HepG2 (cell line): ENCODE data around the gene RETREG2. TPM values are rescaled to one million over a fixed set of nuclear protein-coding genes. Genes with fewer than 3 reads are reported as not detected.

Experiments used
- AKAP8 ChIP-seq: sonication (generic); formaldehyde crosslinking; IDR thresholded peaks from 2 replicates; pipeline ENCODE4 v1.5.1; 2020; ENCODE audit warnings: mild to moderate bottlenecking, missing genetic modification reagents
- CC2D1A ChIP-seq: sonication (generic); formaldehyde crosslinking; IDR thresholded peaks from 2 replicates; pipeline ENCODE4 v1.8.1; 2023; ENCODE audit warnings: mild to moderate bottlenecking, missing genetic modification reagents
- GZF1 ChIP-seq: sonication (generic); formaldehyde crosslinking; IDR thresholded peaks from 2 replicates; pipeline ENCODE4 v1.5.1; 2020; ENCODE audit warnings: mild to moderate bottlenecking, missing genetic modification reagents
- HOXA5 ChIP-seq: sonication (generic); formaldehyde crosslinking; IDR thresholded peaks from 2 replicates; pipeline ENCODE4 v1.4.0; 2020; ENCODE audit warnings: missing genetic modification reagents
- MAZ ChIP-seq, 2 experiments: sonication (generic) in 1 of 2; formaldehyde crosslinking in 1 of 2; IDR thresholded peaks; 2 replicates each; pipeline versions ENCODE4 v1.5.0 to v1.6.1; 2012 to 2020; ENCODE audit warnings: low read depth in 2 of 2, mild to moderate bottlenecking in 2 of 2, borderline replicate concordance in 1 of 2, improper control_type of control experiment in 1 of 2, low read length in 1 of 2, missing genetic modification reagents in 1 of 2, moderate library complexity in 1 of 2
- NFKBIZ ChIP-seq: IDR thresholded peaks from 2 replicates; pipeline ENCODE4 v1.6.1; 2018; ENCODE audit warnings: missing genetic modification reagents, missing compliant biosample characterization
- REXO4 ChIP-seq: sonication (generic); formaldehyde crosslinking; IDR thresholded peaks from 2 replicates; pipeline ENCODE4 v1.8.0; 2022; ENCODE audit warnings: missing genetic modification reagents, mild to moderate bottlenecking, borderline replicate concordance
- RFX1 ChIP-seq: fragments of 450-650 bp; IDR thresholded peaks from 2 replicates; pipeline ENCODE4 v1.6.1; 2017
- SIX4 ChIP-seq: sonication (generic); formaldehyde crosslinking; IDR thresholded peaks from 2 replicates; pipeline ENCODE4 v1.4.0; 2020; ENCODE audit warnings: missing genetic modification reagents
- SOX13 ChIP-seq, 3 experiments: fragments of 450-650 bp in 1 of 3; sonication (generic) in 1 of 3; formaldehyde crosslinking in 1 of 3; IDR thresholded peaks in 2 of 3; conservative IDR thresholded peaks in 1 of 3; 2 replicates each; pipeline versions ENCODE4 v1.5.0 to v1.6.1; 2016 to 2020; ENCODE audit warnings: antibody characterized with exemption in 1 of 3, mild to moderate bottlenecking in 1 of 3, missing compliant biosample characterization in 1 of 3, missing genetic modification reagents in 1 of 3, moderate library complexity in 1 of 3
- SP1 ChIP-seq, 2 experiments: fragments of 450-650 bp in 1 of 2; sonication (generic) in 1 of 2; formaldehyde crosslinking in 1 of 2; IDR thresholded peaks; 2 replicates each; pipeline versions ENCODE4 v1.4.0 to v1.6.1; 2016 to 2020; ENCODE audit warnings: missing genetic modification reagents in 1 of 2
- THAP11 ChIP-seq: IDR thresholded peaks from 2 replicates; pipeline ENCODE4 v1.6.1; 2016; ENCODE audit warnings: missing biosample characterization, missing genetic modification reagents
- ZNF44 ChIP-seq: sonication (generic); formaldehyde crosslinking; IDR thresholded peaks from 2 replicates; pipeline ENCODE4 v1.5.1; 2020; ENCODE audit warnings: mild to moderate bottlenecking, missing genetic modification reagents
- ZNF468 ChIP-seq: sonication (generic); formaldehyde crosslinking; IDR thresholded peaks from 2 replicates; pipeline ENCODE4 v1.8.0; 2022; ENCODE audit warnings: mild to moderate bottlenecking, moderate library complexity, missing genetic modification reagents
- ZNF839 ChIP-seq: sonication (generic); formaldehyde crosslinking; IDR thresholded peaks from 2 replicates; pipeline ENCODE4 v1.4.0; 2020; ENCODE audit warnings: missing genetic modification reagents, mild to moderate bottlenecking, borderline replicate concordance
- ZSCAN20 ChIP-seq: sonication (generic); formaldehyde crosslinking; IDR thresholded peaks from 2 replicates; pipeline ENCODE4 v1.4.0; 2020; ENCODE audit warnings: missing genetic modification reagents, mild to moderate bottlenecking, borderline replicate concordance
- polyA plus RNA-seq, 8 experiments: library from polyadenylated mRNA; depleted of rRNA in 3 of 8; stranded (reverse) in 7 of 8; unstranded in 1 of 8; fragments of >200 nt; fragmentation: Illumina TruSeq in 4 of 8; extraction: Trizol in 4 of 8; gene quantifications; 2 replicates each; pipeline versions ENCODE4 v1.2.1 to v1.2.3, GENCODE V29; 2011 to 2016; ENCODE audit warnings: low read depth in 4 of 8, missing spikeins in 1 of 8, mixed read lengths in 1 of 8; ENCODE audit not compliant: insufficient read depth in 1 of 8
- total RNA-seq, 5 experiments: library from RNA; depleted of rRNA; stranded (reverse); fragments of >200 nt; fragmentation: Illumina TruSeq; extraction: Trizol; gene quantifications; 2 replicates each; pipeline ENCODE4 v1.2.3, GENCODE V29; 2016; ENCODE audit warnings: low read depth in 1 of 5
- TF ChIP-seq, protein P1 (sequence below): sonication (generic); formaldehyde crosslinking; IDR thresholded peaks from 2 replicates; pipeline ENCODE4 v1.8.1; 2022; ENCODE audit warnings: low read depth, mild to moderate bottlenecking, missing genetic modification reagents
- TF ChIP-seq, protein P2 (sequence below): sonication (generic); formaldehyde crosslinking; IDR thresholded peaks from 2 replicates; pipeline ENCODE4 v1.8.0; 2022; ENCODE audit warnings: mild to moderate bottlenecking, missing genetic modification reagents, moderate library complexity
- TF ChIP-seq, protein P3 (sequence below): sonication (generic); formaldehyde crosslinking; IDR thresholded peaks from 2 replicates; pipeline ENCODE4 v1.5.0; 2020; ENCODE audit warnings: mild to moderate bottlenecking, missing genetic modification reagents

Gene RETREG2
- total and polyA plus RNA-seq, 2 of the 13 experiments (the other 11 are each of a cell fraction or from before 2014, with no cell fraction given): 86.0 to 134 TPM

DNA sequence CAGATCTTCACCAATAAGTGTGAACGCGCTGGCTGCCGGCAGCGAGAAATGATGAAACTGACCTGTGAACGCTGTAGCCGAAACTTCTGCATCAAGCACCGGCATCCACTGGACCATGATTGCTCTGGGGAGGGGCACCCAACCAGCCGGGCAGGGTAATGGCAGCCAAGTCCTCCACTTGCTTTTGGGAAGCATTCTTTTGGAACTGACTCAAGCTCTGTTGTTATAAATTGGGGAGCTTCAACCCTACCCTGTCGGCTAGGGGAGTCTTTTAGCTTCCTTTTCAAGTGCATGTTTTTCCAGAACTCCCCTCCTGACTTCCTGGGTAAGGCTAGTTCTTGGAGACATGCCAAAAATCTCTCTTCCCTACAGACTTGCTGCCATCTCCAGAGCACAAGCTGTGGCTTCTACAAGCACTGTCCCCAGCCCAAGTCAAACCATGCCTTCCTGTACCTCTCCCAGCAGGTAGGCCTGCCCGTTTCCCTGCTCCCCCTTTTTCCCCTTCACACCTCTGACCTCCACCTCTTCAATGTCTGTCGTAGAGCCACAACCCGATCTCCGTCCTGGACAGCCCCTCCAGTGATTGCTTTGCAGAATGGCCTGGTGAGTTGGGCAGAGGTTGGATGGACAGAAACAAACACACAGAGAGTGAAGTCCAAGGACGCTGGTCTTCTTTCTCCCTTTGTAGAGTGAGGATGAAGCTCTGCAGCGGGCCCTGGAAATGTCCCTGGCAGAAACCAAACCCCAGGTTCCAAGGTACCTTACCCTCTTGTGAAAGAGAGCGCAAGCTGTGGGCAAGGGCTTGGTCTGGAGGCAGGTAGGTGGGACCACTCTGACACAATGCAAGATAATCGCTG, 30.0 kb downstream of the RETREG2 start (continued):
- TF ChIP-seq MAZ (IDR thresholded peaks at IDR 0.05; ENCODE audit: borderline replicate concordance, low read depth, low read length) (no peak), MAZ (CRISPR knock-in tag; IDR thresholded peaks at IDR 0.05; ENCODE audit: low read depth) (no peak), SIX4 (CRISPR knock-in tag) (no peak), AKAP8 (CRISPR knock-in tag) (0 out of 2 replicates have a peak, but pooled peaks have one; percentile 40), SOX13 (IDR thresholded peaks at IDR 0.05) (0 out of 2 replicates have a peak, but pooled peaks have one; percentile 3), SOX13 (CRISPR knock-in tag; conservative IDR thresholded peaks at IDR 0.05 in 1 of 2, IDR thresholded peaks at IDR 0.05 in 1 of 2) (peak in 1 of 2 experiments; percentile 77; a peak in 2 of 4 replicates), HOXA5 (CRISPR knock-in tag) (peak; percentile 79; the same call in 1 of the 2 replicates), ZNF468 (no peak), ZNF839 (CRISPR knock-in tag) (no peak), CC2D1A (CRISPR knock-in tag) (0 out of 2 replicates have a peak, but pooled peaks have one; percentile 23), SP1 (IDR thresholded peaks at IDR 0.05) (no peak), SP1 (CRISPR knock-in tag; IDR thresholded peaks at IDR 0.05) (no peak; the same call in 1 of the 2 replicates), THAP11 (CRISPR knock-in tag) (peak; percentile 71), ZSCAN20 (CRISPR knock-in tag) (no peak), RFX1 (no peak), ZNF44 (CRISPR knock-in tag) (0 out of 2 replicates have a peak, but pooled peaks have one; percentile 10), REXO4 (CRISPR knock-in tag) (no peak), NFKBIZ (CRISPR knock-in tag) (no peak), GZF1 (CRISPR knock-in tag) (no peak)
- TF ChIP-seq, protein P1, sequence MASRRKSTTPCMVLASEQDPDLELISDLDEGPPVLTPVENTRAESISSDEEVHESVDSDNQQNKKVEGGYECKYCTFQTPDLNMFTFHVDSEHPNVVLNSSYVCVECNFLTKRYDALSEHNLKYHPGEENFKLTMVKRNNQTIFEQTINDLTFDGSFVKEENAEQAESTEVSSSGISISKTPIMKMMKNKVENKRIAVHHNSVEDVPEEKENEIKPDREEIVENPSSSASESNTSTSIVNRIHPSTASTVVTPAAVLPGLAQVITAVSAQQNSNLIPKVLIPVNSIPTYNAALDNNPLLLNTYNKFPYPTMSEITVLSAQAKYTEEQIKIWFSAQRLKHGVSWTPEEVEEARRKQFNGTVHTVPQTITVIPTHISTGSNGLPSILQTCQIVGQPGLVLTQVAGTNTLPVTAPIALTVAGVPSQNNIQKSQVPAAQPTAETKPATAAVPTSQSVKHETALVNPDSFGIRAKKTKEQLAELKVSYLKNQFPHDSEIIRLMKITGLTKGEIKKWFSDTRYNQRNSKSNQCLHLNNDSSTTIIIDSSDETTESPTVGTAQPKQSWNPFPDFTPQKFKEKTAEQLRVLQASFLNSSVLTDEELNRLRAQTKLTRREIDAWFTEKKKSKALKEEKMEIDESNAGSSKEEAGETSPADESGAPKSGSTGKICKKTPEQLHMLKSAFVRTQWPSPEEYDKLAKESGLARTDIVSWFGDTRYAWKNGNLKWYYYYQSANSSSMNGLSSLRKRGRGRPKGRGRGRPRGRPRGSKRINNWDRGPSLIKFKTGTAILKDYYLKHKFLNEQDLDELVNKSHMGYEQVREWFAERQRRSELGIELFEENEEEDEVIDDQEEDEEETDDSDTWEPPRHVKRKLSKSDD (CRISPR knock-in tag): no peak; the same call in 1 of the 2 replicates
- TF ChIP-seq, protein P2, sequence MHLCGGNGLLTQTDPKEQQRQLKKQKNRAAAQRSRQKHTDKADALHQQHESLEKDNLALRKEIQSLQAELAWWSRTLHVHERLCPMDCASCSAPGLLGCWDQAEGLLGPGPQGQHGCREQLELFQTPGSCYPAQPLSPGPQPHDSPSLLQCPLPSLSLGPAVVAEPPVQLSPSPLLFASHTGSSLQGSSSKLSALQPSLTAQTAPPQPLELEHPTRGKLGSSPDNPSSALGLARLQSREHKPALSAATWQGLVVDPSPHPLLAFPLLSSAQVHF (CRISPR knock-in tag): no peak
- TF ChIP-seq, protein P3, sequence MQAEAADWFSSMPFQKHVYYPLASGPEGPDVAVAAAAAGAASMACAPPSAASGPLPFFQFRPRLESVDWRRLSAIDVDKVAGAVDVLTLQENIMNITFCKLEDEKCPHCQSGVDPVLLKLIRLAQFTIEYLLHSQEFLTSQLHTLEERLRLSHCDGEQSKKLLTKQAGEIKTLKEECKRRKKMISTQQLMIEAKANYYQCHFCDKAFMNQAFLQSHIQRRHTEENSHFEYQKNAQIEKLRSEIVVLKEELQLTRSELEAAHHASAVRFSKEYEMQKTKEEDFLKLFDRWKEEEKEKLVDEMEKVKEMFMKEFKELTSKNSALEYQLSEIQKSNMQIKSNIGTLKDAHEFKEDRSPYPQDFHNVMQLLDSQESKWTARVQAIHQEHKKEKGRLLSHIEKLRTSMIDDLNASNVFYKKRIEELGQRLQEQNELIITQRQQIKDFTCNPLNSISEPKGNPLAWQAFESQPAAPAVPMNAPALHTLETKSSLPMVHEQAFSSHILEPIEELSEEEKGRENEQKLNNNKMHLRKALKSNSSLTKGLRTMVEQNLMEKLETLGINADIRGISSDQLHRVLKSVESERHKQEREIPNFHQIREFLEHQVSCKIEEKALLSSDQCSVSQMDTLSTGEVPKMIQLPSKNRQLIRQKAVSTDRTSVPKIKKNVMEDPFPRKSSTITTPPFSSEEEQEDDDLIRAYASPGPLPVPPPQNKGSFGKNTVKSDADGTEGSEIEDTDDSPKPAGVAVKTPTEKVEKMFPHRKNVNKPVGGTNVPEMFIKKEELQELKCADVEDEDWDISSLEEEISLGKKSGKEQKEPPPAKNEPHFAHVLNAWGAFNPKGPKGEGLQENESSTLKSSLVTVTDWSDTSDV (CRISPR knock-in tag): no peak
